Limb (tissue), 2 donors: ENCODE data around the gene TMEM126B.
"Not testable (repeated sequence)": the region's sequence is repeated elsewhere in the genome, so short reads cannot be mapped to it uniquely, and the experiment has no call there.

Experiments
- DNase-seq, 2 donors: peaks; one replicate each; pipeline ENCODE4 v3.0.0-alpha.2; 2016; ENCODE audit errors: extremely low spot score in 2 of 2

The TMEM126B gene

GRCh38 chr11:85627998-85628770 is at the start of gene TMEM126B:
Gene TMEM126B, plus strand, starts transcription at chr11:85628593. Its CDS starts 15 bp downstream, at chr11:85628608.
- DNase-seq = peak; percentile 97 to 99

- DNase-seq = no peak
These were observed 46.3 kb upstream of the TMEM126B start for GRCh38 chr11:85582111-85582510.

- DNase-seq = no peak
These were observed 39.0 kb upstream of the TMEM126B start for GRCh38 chr11:85589373-85589772.

DNA sequence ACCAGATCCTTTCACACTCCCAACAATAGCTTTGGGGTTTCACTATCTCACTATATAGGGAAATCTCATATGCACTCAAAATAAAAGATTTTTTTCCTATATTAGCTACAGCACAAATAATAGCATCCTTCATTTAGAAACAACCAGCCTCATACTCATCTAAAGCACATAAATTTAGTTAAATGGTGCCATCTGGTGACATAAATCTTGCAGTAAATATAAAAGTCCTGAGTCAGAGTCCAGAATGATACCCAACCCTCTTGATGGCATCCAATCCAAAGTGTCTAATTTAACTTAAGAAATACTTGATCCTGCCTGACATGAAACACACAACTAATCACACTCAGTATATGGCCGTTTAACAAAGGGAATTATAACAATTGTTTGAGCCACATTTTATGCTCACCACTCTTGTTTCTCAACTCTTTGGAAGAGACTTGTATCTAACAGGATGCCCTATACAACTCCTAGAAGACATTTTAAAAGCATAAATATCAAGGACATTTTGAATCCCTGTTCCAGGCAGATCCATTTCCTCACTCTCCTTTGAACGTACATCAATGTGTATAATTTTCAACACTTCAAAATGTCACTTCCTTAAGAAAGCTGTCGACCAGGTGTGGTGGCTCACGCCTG is 37.4 kb upstream of the TMEM126B start:
- peak in 1 of 2 donors; percentile 62 for DNase-seq

DNA sequence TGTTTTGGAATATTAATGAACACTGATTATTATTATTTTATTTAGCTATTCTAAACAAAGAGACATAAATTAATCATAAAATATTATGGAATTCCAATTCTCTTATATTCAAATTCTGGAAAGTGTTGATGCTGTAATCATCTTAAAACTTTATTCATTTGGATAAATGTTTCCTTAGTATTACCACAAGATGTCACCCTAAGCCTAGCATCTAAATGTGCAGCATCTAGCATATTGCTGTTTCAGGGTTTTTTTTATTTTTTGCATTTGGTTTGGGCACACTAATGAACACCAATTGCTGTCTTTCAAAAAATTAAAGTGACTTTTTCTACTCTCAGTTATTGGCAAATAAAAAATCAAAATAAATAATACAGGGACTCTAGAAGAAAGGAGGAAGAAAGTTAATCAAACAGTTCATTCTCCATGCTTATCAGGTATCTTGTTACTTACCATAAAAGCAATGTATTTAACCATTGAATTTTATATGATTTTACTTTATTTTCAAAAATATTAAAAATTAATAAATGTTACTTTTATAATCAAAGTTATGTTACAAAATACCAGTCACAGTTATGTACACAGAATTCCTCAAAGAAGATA is 33.0 kb upstream of the TMEM126B start:
- DNase-seq = peak in 1 of 2 donors; percentile 75

DNA sequence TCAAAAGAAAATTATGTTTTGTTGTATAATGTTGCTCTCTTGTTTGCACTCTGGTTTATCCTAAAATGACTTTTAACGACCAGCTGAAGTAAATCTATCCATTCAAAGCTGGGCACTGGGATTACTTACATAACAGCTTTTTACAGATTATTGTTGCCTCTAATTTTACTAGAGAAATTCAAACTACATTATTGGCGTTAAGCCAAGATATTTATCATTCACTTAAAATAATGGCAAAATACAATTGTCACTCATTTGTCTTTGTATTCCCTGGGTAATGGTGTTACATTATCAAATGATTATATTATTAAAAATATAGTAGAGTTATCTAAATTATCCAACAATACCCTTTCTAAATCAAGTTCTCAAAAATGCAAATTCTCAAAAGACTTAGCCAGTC is 31.5 kb upstream of the TMEM126B start:
- no peak for DNase-seq

DNA sequence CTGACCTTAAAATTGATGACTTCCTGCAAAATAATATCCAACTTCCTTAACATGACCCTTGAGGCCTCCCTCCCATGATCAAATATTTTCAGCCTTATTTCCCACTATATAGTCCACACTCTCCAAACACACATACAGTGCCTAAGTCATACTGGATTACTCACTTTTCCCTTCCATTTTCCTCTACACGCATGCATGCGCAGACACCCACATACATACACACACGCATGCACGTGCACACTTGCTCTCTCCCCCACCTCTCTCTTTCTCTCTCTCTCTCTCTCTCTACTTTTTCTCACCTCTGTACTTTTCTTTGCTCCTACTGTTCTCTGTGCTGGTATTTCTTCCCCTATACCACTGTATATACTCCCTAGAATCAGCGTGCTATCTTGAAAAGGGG is 29.3 kb upstream of the TMEM126B start:
- no peak for DNase-seq

DNA sequence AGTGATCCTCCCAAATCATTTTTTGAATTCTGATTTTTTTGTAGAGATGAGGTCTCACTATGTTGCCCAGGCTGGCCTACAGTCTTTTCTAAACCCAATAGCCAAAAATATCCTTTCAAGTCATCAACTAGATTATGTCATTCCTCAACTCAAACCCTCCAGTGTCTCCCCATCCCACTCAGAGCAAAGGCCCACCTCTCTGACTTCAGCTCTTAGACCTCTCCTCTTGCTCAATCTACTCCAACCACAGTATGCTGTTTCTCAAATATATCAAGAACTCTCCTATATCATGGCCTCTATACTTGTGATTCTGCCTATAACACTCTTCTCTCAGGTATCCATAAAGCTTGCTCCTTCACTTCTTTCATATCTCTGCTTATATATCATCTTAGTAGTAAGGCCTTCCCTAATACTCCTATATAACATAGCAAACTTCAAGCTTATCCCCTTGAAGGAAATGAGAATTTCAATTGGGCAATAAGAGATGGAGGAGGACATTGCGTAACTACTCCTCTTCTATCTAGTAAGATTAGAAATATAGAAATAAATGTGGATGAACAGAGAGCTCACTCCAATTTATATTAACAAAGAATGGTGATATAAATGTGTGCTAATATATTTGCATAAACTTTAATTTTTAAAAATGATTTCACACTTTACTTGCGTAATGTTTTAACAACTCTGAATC is 25.7 kb upstream of the TMEM126B start:
- no peak for DNase-seq

GRCh38 chr11:85603220-85603619 is 25.2 kb upstream of the TMEM126B start:
- DNase-seq = no peak

DNA sequence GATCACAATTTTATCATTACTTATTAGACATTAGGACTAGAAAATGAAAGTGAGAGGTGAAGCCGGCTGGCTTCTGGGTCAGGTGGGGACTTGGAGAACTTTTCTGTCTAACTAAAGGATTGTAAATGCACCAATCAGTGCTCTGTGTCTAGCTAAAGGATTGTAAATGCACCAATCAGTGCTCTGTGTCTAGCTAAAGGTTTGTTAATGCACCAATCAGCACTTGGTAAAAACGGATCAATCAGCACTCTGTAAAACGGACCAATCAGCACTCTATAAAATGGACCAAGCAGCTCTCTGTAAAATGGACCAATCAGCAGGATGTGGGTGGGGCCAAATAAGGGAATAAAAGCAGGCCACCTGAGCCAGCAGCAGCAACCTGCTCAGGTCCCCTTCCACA is 22.2 kb upstream of the TMEM126B start:
- DNase-seq = not testable (repeated sequence)

DNA sequence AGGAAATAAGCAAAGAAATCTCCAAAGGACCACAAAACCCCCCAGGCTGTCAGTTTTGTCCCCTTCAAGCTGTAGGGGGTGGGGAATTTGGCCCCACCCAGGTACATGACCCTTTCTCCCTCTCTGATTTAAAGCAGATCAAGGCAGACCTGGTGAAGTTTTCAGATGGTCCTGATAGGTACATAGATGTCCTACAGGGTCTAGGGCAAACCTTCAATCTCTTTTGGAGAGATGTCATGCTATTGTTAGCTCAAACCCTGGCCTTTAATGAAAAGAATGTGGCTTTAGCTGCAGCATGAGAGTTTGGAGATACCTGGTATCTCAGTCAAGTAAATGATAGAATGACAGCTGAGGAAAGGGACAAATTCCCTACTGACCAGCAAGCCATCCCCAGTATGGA is 19.8 kb upstream of the TMEM126B start:
- DNase-seq = not testable (repeated sequence)

GRCh38 chr11:85609286-85609685 is 19.1 kb upstream of the TMEM126B start:
- not testable (repeated sequence) for DNase-seq

DNA sequence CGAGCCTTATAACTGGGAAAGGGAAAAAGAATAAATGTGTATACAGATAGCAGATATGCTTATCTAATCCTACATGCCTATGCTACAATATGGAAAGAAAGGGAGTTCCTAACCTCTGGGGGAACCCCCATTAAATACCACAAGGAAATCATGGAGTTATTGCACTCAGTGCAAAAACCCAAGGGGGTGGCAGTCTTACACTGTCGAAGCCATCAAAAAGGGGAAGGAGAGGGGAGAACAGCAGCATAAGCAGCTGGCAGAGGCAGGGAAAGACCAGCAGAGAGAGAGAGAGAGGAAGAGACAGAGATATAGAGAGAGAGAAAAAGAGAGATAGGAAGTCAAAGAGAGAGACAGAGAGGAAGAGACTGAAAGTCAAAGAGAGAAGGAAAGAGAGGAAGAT is 16.8 kb upstream of the TMEM126B start:
- DNase-seq = not testable (repeated sequence)

- no peak for DNase-seq
These were observed 8.9 kb upstream of the TMEM126B start for GRCh38 chr11:85619499-85619898.

DNA sequence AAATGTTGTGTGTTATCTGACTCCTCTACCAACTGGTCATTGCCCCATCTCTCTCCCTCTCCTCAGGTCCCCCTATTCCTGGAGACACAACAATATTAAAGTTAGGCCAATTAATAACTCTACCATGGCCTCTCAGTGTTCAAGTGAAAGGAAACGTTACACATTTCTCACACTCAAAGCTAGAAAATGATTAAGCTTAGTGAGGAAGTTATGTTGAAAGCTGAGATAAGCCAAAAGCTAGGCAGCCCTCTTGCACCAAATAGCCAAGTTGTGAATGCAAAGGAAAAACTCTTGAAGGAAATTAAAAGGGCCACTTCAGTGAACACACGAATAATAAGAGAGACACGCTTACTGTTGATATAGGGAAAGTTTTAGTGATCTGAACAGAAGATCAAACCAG is 8.1 kb upstream of the TMEM126B start:
- no peak for DNase-seq

GRCh38 chr11:85626496-85626895 is 1.9 kb upstream of the TMEM126B start:
- no peak for DNase-seq

DNA sequence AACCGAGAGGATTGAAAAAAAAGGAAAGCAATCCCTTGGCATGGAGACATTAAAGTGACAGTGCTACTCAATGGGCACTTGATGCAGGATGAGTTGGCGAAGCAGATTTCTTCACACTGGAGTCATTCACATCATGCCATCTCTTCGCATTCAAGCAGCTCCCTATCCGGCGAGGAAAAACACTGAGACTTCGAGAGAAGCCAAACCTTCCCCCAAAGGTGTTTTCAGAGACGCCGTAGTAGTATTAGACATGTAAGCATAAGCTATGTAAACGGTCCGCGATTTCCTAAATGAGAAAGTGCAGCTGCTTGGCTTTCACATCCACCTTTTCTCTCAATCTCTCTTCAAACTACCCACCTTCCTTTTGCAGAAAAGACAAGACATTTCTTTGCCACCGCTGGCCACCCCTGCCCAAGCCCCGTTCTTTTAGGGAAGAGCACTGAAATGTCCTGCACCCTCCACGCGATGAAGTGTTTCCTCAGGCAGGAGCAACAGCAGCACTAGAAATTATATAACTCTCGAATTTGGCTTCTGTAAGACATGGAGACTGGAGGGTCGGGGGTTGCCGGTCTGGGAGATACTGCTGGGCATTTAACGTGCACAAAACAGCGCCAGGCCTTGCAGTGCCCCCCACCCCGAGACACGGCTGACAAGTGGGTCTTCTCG is 928 bp upstream of the TMEM126B start, which contains the start of gene DLG2:
Gene DLG2 (minus strand): TSS at position 13 of the 666 bp plus-strand sequence.
- peak in 1 of 2 donors; percentile 42 for DNase-seq

GRCh38 chr11:85628771-85629341 is 463 bp downstream of the TMEM126B start:
- DNase-seq = no peak

DNA sequence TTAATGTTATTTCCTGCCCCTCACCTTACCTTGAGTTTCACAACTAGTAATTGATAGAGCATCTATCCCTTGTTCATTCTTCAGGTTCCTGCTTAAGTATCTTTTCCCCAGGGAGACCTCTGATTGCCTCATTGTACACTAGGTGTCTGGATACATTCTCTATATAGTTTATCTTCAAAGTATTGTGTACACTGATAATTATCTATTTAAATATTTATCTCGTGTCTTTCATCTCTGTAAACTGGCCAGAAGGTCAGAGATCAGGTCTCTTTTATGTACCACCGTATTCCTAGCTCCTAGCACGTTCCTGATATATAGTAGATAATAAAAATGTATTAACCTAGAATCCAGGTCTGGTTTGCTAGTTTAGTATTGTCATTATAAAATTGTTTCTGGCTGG is 6.4 kb downstream of the TMEM126B start:
- DNase-seq = no peak

DNA sequence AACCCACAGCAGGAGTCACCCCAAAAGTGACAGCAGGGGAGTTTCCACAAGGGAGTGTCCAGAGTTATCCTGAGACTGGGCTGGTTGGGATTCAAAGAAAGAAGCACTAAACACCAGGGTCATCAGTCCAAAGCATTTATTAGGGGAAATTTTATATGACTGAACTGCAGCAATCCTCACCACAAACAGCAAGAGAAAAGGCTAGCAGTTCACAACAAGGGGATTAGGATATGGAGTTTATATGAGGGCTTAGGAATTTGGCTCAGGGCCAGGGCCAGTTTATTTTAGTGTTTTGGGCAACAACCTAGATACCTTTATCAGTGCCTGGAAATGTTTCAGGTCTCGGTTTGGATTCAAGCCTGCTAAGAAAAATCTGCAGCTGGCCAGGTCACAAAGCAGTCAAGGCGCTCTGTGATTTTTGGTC is 14.8 kb downstream of the TMEM126B start:
- peak in 1 of 2 donors; percentile 41 for DNase-seq

- DNase-seq = no peak
These were observed 18.7 kb downstream of the TMEM126B start for GRCh38 chr11:85647078-85647477.
